GM21786 (cell line): ENCODE measurements around the gene HBE1.
"Not testable (repeated sequence)": the region's sequence is repeated elsewhere in the genome, so short reads cannot be mapped to it uniquely, and the experiment has no call there.

Experiments
- ATAC-seq: cut with Tn5 transposase; IDR thresholded peaks from one replicate; pipeline ENCODE4 v1.9.1; 2021; ENCODE audit not compliant: unreplicated experiment

Gene HBE1

DNA sequence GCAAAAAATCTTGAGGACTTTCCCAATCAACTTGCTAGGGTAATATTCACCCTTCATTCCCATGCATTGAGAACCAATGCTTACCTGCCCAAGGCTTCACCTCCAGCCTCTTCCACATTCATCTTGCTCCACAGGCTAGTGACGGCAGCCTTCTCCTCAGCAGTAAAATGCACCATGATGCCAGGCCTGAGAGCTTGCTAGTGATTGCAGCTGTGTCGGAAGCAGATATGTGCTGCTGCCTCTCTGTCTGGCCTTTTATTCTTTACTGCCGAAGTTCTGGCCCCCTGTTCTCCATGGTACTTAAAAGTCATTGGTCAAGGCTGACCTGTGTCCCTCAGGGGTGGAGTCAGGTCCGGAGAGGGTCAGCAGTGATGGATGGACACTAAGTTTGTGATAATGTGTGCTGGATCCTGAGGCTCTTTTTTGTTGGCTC is at the start of gene HBE1:
Gene HBE1 (minus strand): TSS at position 231 of the 433 bp plus-strand sequence. CDS start 55 bp downstream, at position 176.
- ATAC-seq, result no peak

DNA sequence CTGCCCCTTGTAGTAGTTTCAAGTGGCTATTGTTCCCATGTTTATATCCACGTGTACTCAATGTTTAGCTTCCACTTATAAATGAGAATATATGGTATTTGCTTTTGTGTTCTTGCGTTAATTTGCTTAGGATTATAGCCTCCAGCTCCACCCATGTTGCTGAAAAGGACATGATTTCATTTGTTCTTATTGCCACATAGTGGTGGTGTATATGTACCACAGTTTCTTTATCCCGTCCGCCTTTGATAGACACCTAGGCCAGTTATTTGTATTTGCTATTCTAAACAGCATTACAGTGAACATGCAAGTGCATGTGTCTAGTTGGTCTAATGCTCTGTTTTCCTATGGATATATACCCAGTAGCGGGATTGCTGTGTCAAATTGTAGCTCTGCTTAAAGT is 47.5 kb upstream of the HBE1 start:
- no peak for ATAC-seq

DNA sequence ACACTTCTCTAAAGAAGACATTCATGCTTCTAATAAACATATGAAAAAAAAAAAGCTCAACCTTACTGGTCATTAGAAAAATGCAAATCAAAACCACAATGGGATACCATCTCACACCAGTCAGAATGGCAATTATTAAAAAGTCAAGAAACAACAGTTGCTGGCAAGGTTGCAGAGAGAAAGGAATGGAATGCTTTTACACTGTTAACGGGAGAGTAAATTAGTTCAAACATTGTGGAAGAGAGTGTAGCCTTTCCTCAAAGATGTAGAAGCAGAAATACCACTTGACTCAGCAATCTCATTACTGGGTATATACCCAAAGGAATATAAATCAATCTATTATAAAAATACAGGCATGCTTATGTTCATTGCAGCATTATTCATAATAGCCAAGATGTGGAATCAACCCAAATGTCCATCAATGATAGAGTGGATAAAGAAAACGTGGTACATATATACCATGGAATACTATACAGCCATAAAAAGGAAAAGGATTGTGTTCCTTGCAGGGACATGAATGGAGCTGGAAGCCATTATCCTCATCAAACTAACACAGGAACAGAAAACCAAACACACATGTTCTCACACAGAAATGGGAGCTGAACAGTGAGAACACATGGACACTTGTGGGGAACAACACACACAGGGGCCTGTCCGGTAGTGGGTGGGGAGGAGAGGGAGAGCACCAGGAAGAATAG is 43.7 kb upstream of the HBE1 start:
- ATAC-seq, result not testable (repeated sequence)

DNA sequence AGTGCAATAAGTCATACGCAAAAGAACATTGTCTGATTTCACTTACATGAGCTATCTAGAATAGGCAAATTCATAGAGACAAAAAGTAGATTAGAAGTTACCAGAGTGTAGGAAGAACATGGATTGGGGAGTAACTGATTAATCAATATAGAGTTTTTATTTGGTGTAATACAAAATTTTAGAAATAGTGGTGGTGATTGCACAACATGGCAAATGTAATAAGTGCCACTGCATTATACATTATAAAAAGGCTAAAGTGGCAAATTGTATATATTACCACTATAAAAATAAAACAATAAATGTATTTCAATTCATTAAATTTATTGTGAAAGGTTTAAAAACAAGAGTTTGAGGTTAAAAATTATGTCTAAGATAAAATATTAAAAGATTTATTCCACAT is 40.7 kb upstream of the HBE1 start:
- no peak for ATAC-seq

DNA sequence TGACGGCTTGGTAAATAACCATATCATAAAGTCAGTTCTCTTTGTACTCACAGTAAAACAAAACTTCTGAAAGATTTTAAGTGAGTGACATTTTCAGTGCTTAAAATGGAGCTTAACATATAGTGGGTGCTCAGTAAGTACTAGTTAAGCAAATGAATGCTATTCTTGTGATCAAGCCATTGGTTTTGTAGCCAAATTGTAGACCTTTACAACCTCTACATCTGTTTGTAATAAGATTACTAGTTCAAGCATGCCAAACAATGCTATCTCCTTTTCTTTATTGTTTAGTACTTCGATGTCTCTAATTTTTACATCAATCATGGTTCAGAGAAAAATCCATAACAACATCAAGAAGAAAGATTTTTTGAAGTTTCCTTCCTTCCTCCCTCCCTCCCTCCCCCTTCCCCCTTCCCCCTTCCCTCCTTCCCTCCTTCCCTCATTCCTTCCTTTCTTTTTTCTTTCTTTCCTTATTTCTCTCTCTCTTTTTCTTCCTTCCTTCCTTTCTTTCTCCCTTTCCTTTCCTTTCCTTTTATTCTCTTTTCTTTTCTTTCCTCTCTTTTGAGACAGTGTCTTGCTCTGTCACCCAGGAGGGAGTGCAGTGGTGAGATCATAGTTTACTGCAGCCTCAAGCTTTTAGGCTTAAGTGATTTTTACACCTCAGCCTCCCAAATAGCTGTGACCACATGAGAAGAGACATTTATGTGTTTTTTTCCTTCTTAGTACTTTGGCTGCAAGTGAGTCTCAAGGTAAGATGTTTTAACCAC is 37.7 kb upstream of the HBE1 start:
- no peak for ATAC-seq

DNA sequence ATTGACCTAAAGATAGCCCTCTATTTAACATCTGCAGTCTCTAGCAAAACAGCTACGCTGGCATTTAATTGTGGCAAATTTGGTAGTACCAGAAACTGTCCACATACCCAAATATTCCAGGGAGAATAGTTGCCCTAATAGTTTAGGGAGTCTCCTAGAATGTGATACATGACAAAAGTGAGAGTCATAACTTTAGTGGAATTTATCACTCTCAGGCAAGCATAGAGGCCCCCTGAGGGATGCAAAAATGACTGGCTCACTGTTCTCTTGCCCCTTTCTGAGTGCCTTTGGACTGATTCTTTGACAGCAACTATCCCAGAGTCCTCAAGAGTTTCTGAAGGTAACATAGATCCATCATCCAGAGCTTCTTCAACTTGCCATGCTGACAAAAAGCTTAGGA is 34.3 kb upstream of the HBE1 start:
- ATAC-seq, result no peak

GRCh38 chr11:5303626-5304025 is 33.9 kb upstream of the HBE1 start:
- ATAC-seq, result no peak

DNA sequence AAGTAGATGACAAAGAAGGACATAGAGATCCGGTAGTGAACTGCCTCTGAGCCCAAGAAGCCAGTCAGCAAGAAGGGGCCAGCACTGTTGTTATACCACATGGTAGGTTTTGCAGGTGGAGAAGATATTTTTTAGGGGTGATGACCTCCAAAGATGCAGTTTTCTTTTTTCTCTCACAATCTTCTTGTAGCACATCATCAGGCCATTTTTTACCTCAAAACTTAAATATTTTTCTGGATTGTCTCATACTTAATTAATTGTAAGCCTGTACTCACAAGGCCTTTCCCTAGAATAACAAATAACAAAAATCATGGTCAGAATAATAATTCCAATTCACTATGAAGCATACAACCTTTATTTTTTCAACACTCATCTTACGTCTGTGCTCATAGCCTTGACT is 32.1 kb upstream of the HBE1 start, which contains the start of gene OR51B4:
Gene OR51B4 (minus strand): TSS at position 101 of the 400 bp plus-strand sequence. CDS start 0 bp downstream, at position 101.
- ATAC-seq, result no peak

- ATAC-seq, result no peak
These were observed 30.5 kb upstream of the HBE1 start for GRCh38 chr11:5300251-5300650.

DNA sequence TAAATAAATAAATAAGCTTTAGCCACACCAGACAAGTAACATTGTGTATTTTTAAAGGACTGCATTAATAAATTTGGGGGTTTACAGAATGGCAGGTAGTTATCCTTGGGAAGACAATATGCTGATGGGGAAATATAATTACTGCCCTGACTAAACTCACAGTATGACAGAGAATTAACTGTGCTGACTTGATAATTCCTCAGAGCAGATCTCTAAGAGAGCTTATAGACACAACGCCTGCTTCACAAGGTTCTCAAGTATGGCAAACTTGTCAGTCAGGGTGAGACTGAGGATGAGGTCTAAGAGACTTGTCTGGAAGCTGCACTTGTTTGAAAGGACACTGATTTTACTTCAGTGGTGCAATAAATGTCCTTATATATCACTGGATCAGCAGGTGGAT is 28.7 kb upstream of the HBE1 start:
- ATAC-seq, result no peak

- ATAC-seq, result no peak
These were observed 28.1 kb upstream of the HBE1 start for GRCh38 chr11:5297721-5298323.

- ATAC-seq, result not testable (repeated sequence)
These were observed 24.7 kb upstream of the HBE1 start for GRCh38 chr11:5294342-5294995.

- no peak for ATAC-seq
These were observed 23.3 kb upstream of the HBE1 start for GRCh38 chr11:5293028-5293427.

DNA sequence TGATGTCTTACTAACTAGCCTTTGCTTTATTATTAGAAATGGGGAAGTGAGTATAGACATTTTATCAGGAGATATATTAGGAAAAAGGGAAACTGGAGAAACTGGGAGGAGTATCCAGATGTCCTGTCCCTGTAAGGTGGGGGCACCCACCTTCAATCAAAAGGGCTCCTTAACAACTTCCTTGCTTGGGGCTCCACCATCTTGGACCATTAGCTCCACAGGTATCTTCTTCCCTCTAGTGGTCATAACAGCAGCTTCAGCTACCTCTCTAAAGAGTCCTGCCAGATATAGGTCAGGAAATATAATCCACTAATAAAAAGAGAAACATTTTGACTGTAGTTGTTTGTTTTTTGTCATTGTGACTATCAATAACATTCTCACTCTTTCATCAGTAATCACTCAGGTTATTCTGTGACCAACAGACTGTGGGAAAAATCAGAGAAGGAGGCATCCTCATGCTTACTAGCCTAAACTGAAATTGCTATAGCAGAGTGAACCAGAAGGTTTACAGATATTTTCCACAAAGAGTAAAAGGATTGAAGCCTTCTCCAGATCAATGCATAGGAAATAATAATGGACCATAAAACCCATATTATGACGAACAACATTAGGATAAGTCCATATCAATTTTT is 21.6 kb upstream of the HBE1 start:
- peak; percentile 89 for ATAC-seq

GRCh38 chr11:5290106-5290505 is 20.4 kb upstream of the HBE1 start:
- no peak for ATAC-seq

DNA sequence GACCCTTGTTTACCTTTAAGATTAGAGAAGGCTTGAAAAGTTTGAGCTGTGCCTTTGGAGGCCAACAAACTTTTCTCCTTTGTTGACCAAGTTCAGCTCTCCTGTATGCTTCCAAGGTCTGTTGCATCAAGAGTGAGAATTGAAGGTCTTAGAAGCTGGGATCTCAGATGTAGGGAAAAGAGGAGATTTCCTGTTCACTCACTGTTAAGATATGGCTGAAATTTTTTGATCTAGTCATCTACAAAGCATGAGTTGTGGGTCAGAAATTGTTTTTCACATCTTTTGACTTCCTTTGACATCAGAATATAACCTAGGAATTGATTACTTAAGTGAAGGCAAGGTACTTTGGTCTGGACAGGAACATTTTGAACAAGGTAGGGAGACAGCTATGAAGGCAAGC is 20.0 kb upstream of the HBE1 start:
- no peak for ATAC-seq

DNA sequence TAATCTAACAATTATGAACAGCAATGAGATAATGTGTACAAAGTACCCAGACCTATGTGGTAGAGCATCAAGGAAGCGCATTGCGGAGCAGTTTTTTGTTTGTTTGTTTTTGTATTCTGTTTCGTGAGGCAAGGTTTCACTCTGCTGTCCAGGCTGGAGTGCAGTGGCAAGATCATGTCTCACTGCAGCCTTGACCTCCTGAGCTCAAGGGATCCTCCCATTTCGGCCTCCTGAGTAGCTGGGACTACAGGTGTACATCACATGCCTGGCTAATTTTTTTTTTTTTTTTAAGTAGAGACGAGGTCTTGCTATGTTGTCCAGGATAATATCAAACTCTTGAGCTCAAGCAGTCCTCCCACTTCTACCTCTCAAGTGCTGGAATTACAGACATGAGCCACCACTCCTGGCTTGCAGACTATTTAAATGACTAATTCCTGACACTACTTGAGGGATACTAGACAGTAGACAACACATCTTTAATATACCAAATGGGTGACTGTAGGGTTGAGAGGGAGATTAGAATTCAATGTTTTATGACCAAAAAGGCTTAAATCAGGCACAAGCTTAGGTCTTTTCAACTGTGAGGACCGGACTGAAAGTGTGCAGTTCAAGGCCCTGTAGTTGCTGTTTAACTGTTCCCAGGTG is 19.3 kb upstream of the HBE1 start:
- no peak for ATAC-seq

DNA sequence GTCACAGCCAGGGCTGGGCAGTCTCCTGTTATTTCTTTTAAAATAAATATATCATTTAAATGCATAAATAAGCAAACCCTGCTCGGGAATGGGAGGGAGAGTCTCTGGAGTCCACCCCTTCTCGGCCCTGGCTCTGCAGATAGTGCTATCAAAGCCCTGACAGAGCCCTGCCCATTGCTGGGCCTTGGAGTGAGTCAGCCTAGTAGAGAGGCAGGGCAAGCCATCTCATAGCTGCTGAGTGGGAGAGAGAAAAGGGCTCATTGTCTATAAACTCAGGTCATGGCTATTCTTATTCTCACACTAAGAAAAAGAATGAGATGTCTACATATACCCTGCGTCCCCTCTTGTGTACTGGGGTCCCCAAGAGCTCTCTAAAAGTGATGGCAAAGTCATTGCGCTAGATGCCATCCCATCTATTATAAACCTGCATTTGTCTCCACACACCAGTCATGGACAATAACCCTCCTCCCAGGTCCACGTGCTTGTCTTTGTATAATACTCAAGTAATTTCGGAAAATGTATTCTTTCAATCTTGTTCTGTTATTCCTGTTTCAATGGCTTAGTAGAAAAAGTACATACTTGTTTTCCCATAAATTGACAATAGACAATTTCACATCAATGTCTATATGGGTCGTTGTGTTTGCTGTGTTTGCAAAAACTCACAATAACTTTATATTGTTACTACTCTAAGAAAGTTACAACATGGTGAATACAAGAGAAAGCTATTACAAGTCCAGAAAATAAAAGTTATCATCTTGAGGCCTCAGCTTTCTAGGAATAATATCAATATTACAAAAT is 18.6 kb upstream of the HBE1 start:
- ATAC-seq, result no peak

GRCh38 chr11:5286901-5287300 is 17.2 kb upstream of the HBE1 start:
- ATAC-seq, result no peak

- no peak for ATAC-seq
These were observed 16.6 kb upstream of the HBE1 start for GRCh38 chr11:5286351-5286750.
